ENCODE data around the gene U2AF2. TPM values are rescaled to one million over a fixed set of nuclear protein-coding genes. Genes with fewer than 3 reads are reported as not detected.
A peak's percentile ranks its signal among the peaks of the same experiment; 100 is the strongest.

U2AF2 gene
- total and polyA plus RNA-seq, 2 experiments from 2014 or later: 16.1 to 99.6 TPM

- Histone ChIP-seq H3K27me3 (no peaks in the 10 kb centered on the region), H3K4me1 (ENCODE audit: insufficient read depth) (peaks cover 27% of the 10 kb centered on the region), H3K27ac (peak overlapping the region; percentile 90), H2AFZ (no peak overlapping the region), H3K4me2 (peak overlapping the region; percentile 95), H3K9me2 (replicated peaks; ENCODE audit: insufficient read depth) (no peaks in the 10 kb centered on the region), H3K9me3 (ENCODE audit: low read depth) (no peaks in the 10 kb centered on the region), H4K20me1 (ENCODE audit: insufficient read depth, poor library complexity, severe bottlenecking) (peaks cover 65% of the 10 kb centered on the region), H3K4me3 (no peak overlapping the region), H3K79me2 (peaks cover 91% of the 10 kb centered on the region), H3K36me3 (replicated peaks; ENCODE audit: insufficient read depth, low read depth) (no peaks in the 10 kb centered on the region)
- 81% methylated on average over 7 of the region's 7 CpGs for WGBS (ENCODE audit: low lambda C conversion rate, missing lambda C conversion rate)
- DNase-seq (ENCODE audit: low spot score): no peak
- TF ChIP-seq EZH2 (IDR thresholded peaks at IDR 0.05; ENCODE audit: borderline replicate concordance): no peak
- TF ChIP-seq CTCF (IDR thresholded peaks at IDR 0.05; ENCODE audit: poor library complexity): no peak
- TF ChIP-seq EZH2phosphoT487 (IDR thresholded peaks at IDR 0.05; ENCODE audit: low read depth, severe bottlenecking, unreplicated experiment): no peak
Observed at GRCh38 chr19:55676889-55677505, 22.2 kb downstream of the U2AF2 start.

GRCh38 chr19:55677572-55678028 lies 22.8 kb downstream of the U2AF2 start:
- Histone ChIP-seq H3K79me2 (peaks cover 91% of the 10 kb centered on the region), H3K4me3 (no peak overlapping the region), H3K9me3 (ENCODE audit: low read depth) (no peaks in the 10 kb centered on the region), H2AFZ (no peak overlapping the region), H3K27ac (peak overlapping the region; percentile 90), H3K4me2 (peak overlapping the region; percentile 95), H3K9me2 (replicated peaks; ENCODE audit: insufficient read depth) (no peaks in the 10 kb centered on the region), H4K20me1 (ENCODE audit: insufficient read depth, poor library complexity, severe bottlenecking) (peaks cover 60% of the 10 kb centered on the region), H3K36me3 (replicated peaks; ENCODE audit: insufficient read depth, low read depth) (no peaks in the 10 kb centered on the region), H3K4me1 (ENCODE audit: insufficient read depth) (peaks cover 27% of the 10 kb centered on the region), H3K27me3 (no peaks in the 10 kb centered on the region)
- no peak for DNase-seq (ENCODE audit: low spot score)
- TF ChIP-seq EZH2 (IDR thresholded peaks at IDR 0.05; ENCODE audit: borderline replicate concordance) (no peak), EZH2phosphoT487 (IDR thresholded peaks at IDR 0.05; ENCODE audit: low read depth, severe bottlenecking, unreplicated experiment) (no peak), CTCF (IDR thresholded peaks at IDR 0.05; ENCODE audit: poor library complexity) (no peak)
- WGBS (ENCODE audit: low lambda C conversion rate, missing lambda C conversion rate): 51% methylated on average over 6 of the region's 6 CpGs

- Histone ChIP-seq H3K79me2 (peaks cover 91% of the 10 kb centered on the region), H3K4me1 (ENCODE audit: insufficient read depth) (peaks cover 32% of the 10 kb centered on the region), H3K36me3 (replicated peaks; ENCODE audit: insufficient read depth, low read depth) (no peaks in the 10 kb centered on the region), H4K20me1 (ENCODE audit: insufficient read depth, poor library complexity, severe bottlenecking) (peaks cover 57% of the 10 kb centered on the region), H3K27ac (peak overlapping the region; percentile 90), H3K4me3 (no peak overlapping the region), H3K4me2 (peak overlapping the region; percentile 95), H3K9me2 (replicated peaks; ENCODE audit: insufficient read depth) (no peaks in the 10 kb centered on the region), H3K27me3 (no peaks in the 10 kb centered on the region), H3K9me3 (ENCODE audit: low read depth) (no peaks in the 10 kb centered on the region), H2AFZ (no peak overlapping the region)
- no peak for DNase-seq (ENCODE audit: low spot score)
- TF ChIP-seq EZH2 (IDR thresholded peaks at IDR 0.05; ENCODE audit: borderline replicate concordance) (no peak), CTCF (IDR thresholded peaks at IDR 0.05; ENCODE audit: poor library complexity) (no peak), EZH2phosphoT487 (IDR thresholded peaks at IDR 0.05; ENCODE audit: low read depth, severe bottlenecking, unreplicated experiment) (no peak)
- WGBS (ENCODE audit: low lambda C conversion rate, missing lambda C conversion rate): 96% methylated on average over 21 of the region's 21 CpGs
Observed at GRCh38 chr19:55678121-55678671, 23.4 kb downstream of the U2AF2 start.

All from hepatocyte (in vitro differentiated cells).